Stomach (tissue), 4 donors: ENCODE measurements around the gene TAF11L4.
"Not testable (repeated sequence)": the region's sequence is repeated elsewhere in the genome, so short reads cannot be mapped to it uniquely, and the experiment has no call there.

Experiments
- EP300 ChIP-seq: sonication (generic); formaldehyde crosslinking; IDR thresholded peaks from one replicate; pipeline ENCODE4 v1.6.1; 2017; ENCODE audit warnings: antibody characterized with exemption
- POLR2A ChIP-seq, 4 donors: fragments of 450-650 bp; IDR thresholded peaks; one replicate each; pipeline ENCODE4 v1.6.1; 2016; ENCODE audit warnings: antibody characterized with exemption in 4 of 4, control low read depth in 2 of 4, mild to moderate bottlenecking in 1 of 4, moderate library complexity in 1 of 4
- TF ChIP-seq, protein P1 (sequence below), 7 experiments: fragments of 450-650 bp in 4 of 7; fragments of 200-600 bp in 3 of 7; sonication (generic) in 3 of 7; IDR thresholded peaks; one replicate each; pipeline ENCODE4 v1.5.1; 2016 to 2019; ENCODE audit warnings: antibody characterized with exemption in 7 of 7, control low read depth in 2 of 7, mild to moderate bottlenecking in 1 of 7

DNA sequence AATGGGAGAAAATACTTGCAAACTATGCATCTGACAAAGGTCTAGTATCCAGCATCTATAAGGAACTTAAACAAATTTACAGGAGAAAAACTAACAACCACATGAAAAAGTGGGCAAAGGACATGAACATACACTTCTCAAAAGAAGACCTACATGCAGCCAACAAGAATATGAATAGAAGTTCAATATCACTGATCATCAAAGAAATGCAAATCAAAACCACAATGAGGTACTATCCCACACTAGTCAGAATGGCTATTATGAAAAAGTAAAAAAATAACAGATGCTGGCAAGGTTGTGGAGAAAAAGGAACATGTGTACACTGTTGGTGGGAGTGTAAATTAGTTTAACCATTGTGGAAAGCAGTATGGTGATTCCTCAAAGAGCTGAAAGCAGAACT is 46.5 kb upstream of the TAF11L4 start:
- TF ChIP-seq POLR2A (IDR thresholded peaks at IDR 0.05); EP300: not testable (repeated sequence)
- TF ChIP-seq, protein P1, sequence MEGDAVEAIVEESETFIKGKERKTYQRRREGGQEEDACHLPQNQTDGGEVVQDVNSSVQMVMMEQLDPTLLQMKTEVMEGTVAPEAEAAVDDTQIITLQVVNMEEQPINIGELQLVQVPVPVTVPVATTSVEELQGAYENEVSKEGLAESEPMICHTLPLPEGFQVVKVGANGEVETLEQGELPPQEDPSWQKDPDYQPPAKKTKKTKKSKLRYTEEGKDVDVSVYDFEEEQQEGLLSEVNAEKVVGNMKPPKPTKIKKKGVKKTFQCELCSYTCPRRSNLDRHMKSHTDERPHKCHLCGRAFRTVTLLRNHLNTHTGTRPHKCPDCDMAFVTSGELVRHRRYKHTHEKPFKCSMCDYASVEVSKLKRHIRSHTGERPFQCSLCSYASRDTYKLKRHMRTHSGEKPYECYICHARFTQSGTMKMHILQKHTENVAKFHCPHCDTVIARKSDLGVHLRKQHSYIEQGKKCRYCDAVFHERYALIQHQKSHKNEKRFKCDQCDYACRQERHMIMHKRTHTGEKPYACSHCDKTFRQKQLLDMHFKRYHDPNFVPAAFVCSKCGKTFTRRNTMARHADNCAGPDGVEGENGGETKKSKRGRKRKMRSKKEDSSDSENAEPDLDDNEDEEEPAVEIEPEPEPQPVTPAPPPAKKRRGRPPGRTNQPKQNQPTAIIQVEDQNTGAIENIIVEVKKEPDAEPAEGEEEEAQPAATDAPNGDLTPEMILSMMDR (IDR thresholded peaks at IDR 0.05) = not testable (repeated sequence)
